Measurements from ENCODE around the gene AIG1.
A peak's percentile ranks its signal among the peaks of the same experiment; 100 is the strongest.
"Not testable (repeated sequence)": the region's sequence is repeated elsewhere in the genome, so short reads cannot be mapped to it uniquely, and the experiment has no call there.

The AIG1 gene

GRCh38 chr6:143336446-143337152, 275.9 kb downstream of the AIG1 start:
- DNase-seq: no peak

GRCh38 chr6:143337201-143337949, 276.7 kb downstream of the AIG1 start:
- peak; percentile 29 to 59 for DNase-seq

GRCh38 chr6:143339223-143339622, 278.5 kb downstream of the AIG1 start:
- no peak for DNase-seq

- not testable (repeated sequence) for DNase-seq
Observed at GRCh38 chr6:143345477-143345876, 284.8 kb downstream of the AIG1 start.

- DNase-seq: no peak
Observed at GRCh38 chr6:143346004-143346403, 285.3 kb downstream of the AIG1 start.

GRCh38 chr6:143348531-143348930, 287.8 kb downstream of the AIG1 start:
- no peak for DNase-seq

- DNase-seq: no peak
Observed at GRCh38 chr6:143349530-143349929, 288.8 kb downstream of the AIG1 start.

- no peak for DNase-seq
Observed at GRCh38 chr6:143356101-143356880, 295.6 kb downstream of the AIG1 start.

GRCh38 chr6:143357152-143357551, 296.5 kb downstream of the AIG1 start:
- DNase-seq: no peak

- DNase-seq: no peak
Observed at GRCh38 chr6:143357561-143358255, 297.0 kb downstream of the AIG1 start.

- no peak for DNase-seq
Observed at GRCh38 chr6:143361536-143362191, 301.0 kb downstream of the AIG1 start.

- DNase-seq: no peak
Observed at GRCh38 chr6:143362192-143362558, 301.5 kb downstream of the AIG1 start.

GRCh38 chr6:143363299-143363698, 302.6 kb downstream of the AIG1 start:
- DNase-seq: no peak

GRCh38 chr6:143368426-143368825, 307.7 kb downstream of the AIG1 start:
- no peak for DNase-seq

- DNase-seq: no peak
Observed at GRCh38 chr6:143369971-143370370, 309.3 kb downstream of the AIG1 start.

GRCh38 chr6:143370812-143371370, 310.2 kb downstream of the AIG1 start:
- DNase-seq: no peak

GRCh38 chr6:143372199-143372882, 311.7 kb downstream of the AIG1 start:
- DNase-seq: no peak

- no peak for DNase-seq
Observed at GRCh38 chr6:143374014-143374413, 313.3 kb downstream of the AIG1 start.

GRCh38 chr6:143375022-143375585, 314.4 kb downstream of the AIG1 start:
- no peak for DNase-seq

- no peak for DNase-seq
Observed at GRCh38 chr6:143376375-143376774, 315.7 kb downstream of the AIG1 start.

GRCh38 chr6:143376861-143377260, 316.2 kb downstream of the AIG1 start:
- no peak for DNase-seq

Measured in activated CD4-positive, alpha-beta T cell treated with anti-CD3 and anti-CD28 coated beads for 4 hours (primary cell).